CD4-positive, alpha-beta T cell treated with Interleukin-17A for 1 hour (primary cell): ENCODE data around the gene PARD3.

Source experiments
- DNase-seq: peaks from one replicate; pipeline ENCODE4 v3.0.0-alpha.2; 2020

The PARD3 gene

DNA sequence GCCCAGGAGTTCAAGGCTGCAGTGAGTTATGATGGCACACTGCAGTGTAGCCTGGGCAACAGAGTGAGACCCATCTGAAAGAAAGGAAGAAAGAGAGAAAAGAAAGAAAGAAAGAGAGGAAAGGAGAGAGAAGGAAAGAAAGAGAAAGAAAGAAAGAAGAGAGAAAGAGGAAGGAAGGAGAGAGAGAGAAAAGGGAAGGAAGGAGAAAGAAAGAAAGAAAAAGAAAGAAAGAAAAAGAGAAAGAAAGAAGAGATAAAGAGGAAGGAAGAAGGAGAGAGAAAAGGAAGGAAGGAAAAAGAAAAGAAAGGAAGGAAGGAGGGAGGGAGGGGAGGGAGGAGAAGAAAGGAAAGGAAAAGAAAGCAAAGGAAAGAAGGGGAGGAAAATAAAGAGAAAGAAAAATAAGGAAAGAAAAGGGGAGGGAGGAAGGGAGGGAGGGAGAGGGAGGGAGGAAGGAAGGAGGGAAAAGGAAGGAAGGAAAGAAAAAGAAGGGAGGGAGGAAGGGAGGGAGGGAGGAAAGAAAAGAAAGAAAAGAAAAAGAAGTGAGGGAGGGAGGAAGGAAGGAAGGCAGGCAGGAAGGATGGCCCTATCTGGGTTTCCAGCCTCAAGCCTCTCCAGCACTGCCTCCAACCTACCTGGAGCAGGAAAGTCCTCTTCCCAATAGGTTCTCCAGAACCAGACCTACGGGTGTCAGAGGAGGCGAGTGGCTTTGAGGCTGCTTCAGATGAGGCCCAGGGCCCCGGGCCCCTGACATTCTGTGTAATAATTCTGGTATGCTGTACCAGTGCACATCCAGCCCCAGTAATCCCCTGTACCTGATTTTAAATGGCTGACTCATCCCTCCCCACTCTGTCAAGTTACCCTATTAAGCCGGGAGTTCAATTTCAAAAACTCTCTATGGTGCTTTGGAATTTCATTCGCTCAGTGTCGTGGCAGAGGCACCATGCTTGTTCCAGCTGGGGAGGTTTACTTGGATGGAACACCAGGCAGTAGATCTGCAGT is 6.8 kb upstream of the PARD3 start:
- no peak for DNase-seq

DNA sequence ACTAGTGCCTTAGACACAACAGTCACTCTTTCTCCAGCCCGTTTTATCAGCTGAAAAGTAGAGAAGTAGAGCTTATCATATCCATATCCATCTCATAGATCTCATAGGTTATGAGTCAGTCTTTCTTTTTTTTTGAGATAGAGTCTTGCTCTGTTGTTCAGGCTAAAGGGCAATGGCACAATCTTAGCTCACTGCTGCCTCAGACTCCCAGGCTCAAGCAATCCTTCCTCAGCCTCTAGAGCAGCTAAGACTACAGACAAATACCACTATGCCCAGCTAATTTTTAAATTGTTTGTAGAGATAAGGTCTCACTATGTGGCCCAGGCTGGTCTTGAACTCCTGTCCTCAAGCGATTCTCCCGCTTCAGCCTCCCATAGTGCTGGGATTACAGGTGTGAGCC is 2.5 kb upstream of the PARD3 start:
- no peak for DNase-seq

DNA sequence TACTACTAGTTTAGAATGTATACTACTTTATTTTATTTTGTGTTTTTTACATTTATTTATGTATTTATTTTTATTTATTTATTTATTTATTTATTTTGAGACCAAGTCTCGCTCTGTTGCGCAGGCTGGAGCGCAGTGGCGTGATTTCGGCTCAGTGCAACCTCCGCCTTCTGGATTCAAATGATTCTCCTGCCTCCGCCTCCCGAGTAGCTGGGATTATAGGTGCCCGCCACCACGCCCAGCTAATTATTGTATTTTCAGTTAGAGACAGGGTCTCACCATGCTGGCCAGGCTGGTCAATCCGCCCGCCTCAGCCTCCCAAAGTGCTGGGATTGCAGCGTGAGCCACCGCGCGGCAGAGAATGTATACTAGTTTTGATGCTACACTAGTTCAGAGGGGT is 2.0 kb upstream of the PARD3 start:
- no peak for DNase-seq

DNA sequence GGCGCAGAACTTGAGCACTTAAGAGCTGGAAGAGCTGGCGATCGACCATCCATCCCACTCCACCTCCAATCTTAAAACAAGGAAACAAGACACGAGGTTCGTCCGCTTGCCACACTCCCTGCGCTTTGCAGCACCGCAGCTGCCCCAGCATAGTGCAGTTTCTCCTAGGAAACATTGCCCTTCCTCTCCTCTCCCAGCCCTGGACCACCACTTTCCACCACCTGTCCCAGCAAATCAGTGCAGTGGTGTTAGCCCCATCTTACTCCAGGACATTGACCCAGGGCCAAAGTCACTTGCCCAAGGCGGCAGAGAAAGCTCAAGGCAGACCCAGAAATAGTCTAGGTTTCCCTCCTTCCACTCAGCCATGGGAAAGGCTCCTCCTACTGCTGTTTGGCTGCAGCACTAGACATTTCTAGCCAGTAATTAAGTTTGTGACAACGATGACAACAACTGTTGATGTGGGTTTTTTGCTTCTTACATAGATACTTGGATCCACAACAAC is 1.5 kb upstream of the PARD3 start:
- DNase-seq: no peak

DNA sequence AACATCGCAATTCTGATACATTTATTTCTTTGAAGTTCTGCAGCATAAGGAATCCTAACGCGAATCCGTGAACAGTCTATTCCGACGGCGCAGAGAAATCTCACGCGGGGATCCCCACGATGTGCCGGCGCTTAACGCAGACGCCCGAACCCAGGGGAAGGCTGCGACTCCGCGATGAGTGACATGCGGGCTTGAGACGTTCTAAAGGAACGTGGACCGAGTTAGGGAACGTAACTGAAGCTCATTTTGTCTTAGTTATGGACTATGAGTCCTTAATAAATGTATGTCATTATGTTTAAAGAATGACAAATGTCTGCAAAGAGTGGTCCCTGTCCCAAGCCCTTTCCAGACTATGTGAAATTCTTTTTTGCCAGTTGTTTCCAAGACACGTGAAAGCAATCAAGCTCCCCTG is 995 bp upstream of the PARD3 start:
- no peak for DNase-seq

DNA sequence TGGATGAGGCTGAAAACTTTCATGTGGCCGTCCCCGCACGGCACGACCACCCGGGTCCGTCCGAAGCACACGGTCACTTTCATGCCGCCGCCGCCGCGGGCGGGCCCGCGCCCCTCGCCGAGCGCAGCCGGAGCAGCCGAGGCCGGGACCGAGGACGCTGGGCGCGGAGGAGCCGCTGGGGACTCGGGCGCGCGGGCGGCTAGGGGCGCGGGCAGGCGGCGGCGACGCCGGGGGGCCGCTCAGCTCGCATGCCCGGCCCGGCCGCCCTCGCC is 247 bp downstream of the PARD3 start:
- DNase-seq: no peak

DNA sequence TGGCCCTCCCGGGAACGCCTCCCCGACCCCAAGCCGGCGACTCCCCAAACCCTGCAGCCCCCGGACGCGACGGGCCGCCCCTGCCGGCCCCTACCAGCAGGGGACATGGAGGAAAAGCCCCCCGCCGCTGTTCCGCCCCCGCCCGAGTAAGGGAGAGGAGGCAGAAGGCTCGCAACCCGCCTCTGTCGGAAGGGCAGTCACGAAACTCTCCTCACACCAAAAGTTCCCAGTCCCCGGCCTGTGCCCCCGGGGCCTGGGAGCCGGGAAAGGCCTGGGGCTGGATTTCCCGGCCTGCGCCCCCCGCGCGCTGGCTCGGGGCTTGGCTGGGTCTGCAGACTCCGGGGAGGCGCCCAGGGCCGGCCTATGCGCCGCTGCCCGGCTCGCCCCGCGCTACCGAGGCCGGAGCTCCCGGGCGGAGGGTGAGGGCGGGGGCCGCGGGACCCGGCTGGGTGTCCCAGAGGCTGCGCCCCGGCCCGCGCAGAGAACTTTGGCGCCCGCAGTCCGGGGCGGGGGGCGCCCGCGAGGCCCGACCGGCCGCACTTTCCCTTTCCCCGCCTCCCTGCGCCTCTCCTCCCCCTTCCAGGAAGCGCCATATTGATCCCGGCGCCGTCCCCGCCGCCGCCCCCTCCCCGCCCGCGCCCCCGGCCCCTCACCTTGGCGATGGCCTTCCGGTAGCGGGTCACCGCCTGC is 728 bp downstream of the PARD3 start:
- DNase-seq: no peak

DNA sequence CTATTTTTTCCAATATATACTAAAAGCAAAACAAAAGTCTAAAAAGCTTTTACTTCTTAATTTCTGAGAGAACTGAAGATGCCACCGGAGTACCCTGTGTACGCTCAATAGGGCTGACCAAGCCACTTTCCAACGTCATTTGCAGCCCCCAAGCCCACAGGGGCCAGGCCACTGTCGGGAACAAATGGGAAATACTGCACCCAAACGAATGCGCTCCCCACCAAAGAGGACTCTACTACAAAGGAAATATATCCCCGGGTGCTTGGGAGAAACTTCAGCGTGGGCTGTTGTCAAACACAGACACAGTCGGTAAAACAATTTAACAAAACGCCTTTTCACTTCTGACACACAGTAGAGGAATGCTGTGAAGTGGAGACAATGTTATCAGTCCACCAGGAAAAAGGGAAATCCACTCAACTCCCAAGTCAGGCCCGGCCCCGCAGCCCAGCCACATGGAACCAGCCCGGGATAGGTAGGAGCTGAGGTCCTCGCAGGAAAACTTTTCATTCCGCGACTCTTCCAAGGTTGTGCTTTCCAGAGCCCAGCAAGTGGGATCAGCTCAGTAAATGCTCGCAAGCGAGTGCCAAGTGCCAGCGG is 1.4 kb downstream of the PARD3 start:
- DNase-seq: no peak

DNA sequence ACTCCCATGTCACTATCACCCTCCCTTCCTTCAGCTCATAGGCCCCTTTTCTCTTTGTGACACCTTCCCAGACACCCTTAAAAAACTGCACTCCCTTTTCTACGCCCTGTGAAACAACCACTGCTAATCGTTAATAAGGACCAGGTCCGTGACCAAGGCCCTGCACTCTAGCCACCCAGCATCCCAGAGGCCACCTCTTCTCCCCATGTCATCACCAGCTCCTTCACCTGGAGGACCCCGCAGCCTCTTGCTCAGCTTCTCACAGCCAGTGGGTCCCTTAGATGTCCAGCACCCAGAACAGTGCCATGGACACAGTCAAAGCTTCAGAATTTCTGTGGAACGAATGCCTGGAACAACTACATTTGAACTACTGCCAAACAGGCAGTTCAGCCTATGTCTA is 2.3 kb downstream of the PARD3 start:
- no peak for DNase-seq

DNA sequence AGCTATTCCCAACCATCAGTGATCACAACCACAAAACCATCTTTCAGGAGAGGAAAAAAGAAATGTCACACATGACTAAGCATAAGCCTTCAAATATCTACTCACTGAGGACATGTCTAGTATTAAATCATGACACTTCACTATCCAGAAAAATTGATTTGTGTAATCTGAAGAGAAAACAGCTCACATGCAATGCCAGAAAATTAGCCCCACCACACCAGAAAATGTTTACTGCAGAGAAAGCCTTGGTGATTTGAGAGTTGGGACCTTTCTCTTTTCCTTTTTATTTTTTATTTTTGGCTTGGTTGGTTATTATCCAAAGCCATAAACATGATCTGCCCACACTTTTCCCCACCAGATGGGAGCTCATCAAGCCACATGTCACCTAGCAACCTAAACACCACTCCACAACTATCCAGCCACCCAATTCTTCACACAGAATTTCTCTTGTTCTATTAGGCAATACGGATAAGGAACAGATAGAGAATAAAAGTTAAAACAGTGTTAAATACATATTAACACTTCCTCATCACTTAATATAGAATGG is 3.1 kb downstream of the PARD3 start:
- no peak for DNase-seq

DNA sequence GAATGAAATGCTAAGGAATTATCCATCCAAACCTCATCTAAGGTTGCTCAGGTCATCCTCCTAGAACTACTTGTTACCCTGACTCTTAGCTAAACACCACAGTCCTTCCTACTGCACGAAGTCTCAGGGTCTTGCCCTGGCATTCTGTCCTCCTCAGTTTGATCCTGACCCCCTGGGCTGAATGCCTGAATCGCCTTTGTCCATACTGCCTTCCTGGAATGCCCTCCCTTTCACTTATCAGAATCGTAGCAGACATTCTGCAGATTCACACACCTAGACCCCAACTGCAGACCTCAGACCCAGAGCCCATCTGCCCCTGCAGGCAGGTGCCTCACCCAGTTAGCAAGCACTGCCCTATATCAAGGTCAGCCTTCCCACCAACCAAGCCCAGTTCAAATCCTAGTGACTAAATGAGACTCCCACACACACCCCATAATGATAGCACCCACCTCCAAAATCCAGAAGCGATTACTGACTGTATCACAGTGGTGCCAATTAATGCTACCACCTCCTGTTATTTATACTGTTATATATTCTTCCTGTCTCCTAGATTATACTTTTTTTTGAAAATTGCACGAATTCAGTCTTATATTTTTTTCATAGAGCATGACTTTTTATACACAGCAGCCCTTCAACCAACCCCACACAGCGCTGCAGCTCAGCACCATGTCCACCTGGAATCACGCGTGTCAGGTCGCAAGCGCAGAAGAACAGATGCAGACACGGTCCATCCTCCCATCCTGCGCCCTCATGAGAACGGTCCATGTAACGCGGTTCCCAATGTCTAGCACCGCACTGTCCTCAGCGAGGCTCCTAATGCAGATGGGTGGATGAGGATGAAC is 3.7 kb downstream of the PARD3 start:
- DNase-seq: no peak

DNA sequence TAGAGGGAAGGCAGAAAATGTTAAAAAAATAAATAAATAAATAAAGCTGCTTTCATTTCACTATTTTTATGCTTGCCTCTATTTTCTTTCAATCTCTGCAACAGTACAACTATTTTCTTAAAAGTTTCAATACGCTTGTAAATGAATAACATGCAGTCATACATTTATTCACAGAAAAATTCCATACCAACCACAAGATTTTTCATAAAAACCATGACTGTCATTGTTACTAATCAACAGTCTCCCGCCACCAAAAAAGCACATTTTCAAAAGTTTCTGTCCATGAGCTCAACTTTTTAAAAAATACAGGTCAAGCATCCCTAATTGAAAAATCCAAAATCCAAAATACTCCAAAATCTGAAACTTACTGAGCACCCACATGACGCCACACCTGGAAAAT is 5.3 kb downstream of the PARD3 start:
- DNase-seq: no peak

DNA sequence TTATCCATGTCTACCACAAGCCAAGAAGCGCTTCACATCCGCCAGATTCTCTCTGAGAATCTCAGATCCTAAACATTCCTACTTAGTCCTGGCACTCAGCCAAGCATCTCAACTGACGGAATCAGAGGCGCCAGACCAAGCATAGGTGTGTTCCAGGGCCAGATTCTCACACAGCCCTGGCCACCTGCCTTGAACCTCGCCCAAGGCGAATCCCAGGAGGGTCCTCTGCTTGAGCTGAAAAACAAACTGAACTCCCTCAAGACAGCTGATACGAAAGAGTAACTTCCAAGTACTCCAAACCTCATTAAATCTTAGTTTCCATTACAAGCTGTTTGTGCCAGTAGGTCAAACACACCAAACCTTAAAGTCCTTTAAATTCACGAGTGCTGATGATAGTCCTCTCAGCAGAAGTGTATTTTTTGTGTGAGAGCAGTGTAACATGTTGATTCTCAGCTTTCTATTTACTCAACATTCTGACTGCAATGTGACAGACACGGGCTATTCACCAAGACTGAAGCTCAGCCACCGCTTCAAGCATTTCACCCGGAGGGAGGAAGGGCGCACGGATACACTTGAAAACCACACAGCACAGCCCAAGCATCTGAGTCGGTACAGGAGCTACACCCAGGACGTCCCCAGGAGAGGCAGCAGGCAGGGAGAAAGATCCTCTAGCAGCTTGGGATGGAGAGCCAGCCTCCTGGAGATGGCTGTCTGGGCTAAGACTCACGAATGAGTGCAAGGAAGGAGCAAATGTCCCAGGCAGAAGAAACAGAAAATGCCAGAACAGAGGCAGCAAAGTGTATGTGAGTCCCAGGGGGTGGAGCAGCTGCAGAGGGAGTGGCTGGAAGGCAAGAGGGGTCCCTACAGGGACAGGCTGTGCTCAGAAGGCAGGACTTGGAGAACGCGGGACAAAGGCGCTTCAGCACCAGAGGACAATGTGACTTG is 6.0 kb downstream of the PARD3 start:
- no peak for DNase-seq

DNA sequence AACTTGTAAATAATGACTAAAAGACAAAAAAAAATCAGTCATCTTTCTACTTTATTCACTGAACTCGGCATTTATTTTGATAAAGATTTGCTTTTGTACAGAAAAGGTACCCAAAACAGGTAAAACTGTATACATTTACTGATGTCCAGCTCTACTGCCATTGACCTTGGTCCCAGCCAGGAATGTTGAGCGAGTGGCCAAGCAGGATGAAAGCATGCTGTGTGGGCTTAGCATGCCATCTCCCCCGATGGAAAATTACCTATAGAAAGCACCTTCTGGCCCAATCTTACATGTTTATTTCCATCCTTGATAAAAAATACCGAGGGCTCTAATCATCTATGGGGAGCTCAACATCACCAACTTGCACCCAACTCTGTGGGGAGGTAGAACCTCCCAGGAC is 6.8 kb downstream of the PARD3 start:
- no peak for DNase-seq

DNA sequence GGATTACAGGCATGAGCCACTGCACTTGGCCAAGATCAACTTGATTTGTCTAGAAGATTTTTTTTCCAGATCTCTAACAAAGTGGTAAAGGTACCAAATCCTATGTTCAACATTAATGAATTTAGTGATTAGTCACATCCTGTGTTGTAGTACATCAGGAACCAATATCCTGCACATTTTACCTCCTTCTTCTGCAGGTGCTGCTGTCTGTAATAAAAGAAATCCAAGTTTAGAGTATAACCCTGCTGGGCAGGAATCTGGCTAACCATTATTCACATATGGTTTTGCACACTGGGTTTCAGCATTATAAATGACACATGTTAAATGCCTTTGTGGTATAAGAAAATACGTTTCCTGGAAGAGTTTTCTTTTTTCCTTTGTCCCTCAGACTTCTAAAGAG is 10.8 kb downstream of the PARD3 start:
- no peak for DNase-seq

DNA sequence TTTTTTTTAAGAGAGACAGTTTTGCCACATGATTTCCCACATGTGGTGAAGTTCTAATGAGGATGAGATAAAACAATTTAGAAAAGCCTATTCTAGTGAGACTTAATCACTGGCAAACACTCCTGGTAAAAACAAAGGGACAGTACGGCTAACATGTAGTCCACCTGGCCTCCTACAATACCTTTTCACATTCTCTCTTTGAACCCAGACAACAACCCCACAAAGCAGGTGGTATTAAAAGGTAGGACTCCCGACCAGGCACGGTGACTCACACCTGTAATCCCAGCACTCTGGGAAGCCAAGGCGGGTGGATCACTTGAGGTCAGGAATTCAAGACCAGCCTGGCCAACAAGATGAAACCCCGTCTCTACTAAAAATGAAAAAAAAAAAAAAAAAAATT is 12.4 kb downstream of the PARD3 start:
- DNase-seq: no peak

DNA sequence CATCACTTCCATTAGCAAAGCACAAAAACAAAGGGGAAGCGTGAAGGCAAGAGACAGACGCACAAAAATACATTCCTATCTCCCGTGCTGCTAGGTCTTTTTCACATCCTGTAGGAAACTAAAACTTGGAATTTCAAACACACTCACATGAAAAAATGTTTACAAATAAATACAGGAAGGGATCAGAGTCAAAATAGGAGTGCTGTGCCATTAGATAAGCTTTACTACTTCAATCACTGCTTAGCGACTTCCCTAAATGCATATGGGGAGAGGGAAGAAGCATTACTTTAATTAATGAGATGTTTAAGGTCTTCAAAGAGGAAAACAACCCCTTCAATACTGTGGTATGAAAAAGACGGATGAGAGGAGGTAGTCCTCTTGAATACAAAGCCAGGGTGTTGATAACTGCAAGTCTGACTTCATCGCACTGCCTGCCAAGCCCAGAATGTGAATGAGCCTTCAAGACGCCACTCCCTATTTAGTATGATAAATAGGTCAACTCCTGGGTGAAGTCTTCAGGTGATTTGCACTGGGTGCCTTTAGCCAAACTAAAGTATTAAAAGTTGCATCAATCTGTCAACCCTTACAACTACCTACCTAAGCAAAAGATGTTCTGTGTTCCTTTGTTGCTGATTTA is 13.9 kb downstream of the PARD3 start:
- DNase-seq: no peak

DNA sequence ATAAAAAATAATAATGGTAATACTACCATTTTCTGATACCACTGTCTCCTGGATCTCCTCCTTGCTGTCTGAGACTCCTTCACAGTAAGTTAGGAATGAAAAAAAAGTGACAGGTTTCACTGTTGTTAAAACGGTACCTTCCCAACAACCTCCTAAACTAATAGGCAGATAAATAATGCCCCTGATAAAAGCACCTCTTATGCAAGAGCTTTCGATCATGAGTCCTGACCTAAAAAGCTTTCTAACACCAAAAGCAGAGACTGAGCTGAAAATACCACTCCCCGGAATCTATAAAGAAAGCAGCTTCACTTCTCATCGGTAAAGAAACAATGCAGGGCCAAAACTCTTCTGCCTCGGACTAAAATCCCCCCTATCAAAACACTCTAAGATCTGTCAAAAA is 14.5 kb downstream of the PARD3 start:
- no peak for DNase-seq

DNA sequence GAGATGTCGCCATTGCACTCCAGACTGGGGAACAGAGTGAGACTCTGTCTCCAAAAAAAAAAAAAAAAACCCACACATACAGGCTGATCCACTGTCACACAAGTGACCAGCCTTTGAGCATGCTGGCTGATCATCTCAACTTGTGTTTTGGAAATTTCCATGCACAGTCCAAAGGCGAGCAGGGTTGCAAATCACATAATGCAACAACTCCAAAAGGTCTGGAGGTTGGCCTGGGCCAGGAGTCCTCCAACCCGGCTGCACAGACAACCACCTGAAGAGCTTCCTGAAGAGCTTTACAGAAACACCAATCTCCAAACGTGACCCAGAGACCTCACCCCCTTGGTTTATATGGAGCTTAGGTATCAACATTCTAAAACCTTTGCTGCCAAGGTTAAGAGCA is 16.4 kb downstream of the PARD3 start:
- DNase-seq: no peak

DNA sequence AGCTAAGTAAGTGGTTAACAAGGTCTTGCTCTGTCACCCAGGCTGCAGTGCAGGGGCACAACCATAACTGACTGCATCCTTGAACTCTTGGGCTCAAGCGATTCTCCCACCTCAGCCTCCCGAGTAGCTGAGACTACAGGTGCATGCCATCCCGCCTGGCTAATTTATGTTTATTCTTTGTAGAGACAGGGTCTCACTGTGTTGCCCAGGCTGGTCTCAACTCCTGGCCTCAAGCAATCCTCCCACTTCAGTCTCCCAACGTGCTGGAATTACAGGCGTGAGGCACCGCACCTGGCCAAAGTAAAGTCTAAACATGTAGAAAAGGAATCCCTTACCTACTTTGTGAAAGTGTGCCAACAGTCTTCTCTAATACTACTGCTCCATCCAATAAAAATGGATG is 17.9 kb downstream of the PARD3 start:
- DNase-seq: no peak

DNA sequence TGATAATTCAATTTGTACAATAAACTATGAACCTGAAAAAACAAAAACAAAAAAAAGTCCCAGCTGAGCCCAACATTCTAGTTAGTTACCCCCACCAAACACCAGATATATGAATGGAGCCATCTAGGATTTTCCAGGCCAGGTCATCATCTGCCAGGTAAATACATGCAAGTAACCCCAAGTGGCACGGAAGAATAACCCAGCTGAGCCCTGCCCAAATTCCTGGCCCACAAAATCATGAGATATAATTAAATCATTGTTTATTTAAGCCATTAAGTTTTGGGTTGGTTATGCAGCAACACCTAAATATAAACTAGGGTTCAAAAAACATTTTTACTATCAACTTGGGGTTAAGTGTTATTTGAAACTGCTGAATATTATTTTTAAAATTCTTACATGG is 19.0 kb downstream of the PARD3 start:
- no peak for DNase-seq
